Posterior cingulate gyrus (tissue), 11 donors: ENCODE results near the gene STX1B.
A peak's percentile ranks its signal among the peaks of the same experiment; 100 is the strongest.

Experiments used
- DNase-seq, 10 donors: peaks; one replicate each; pipeline versions ENCODE4 v3.0.0 to v3.0.0-alpha.2; 2020 to 2021; ENCODE audit warnings: mixed read lengths in 3 of 10
- intact Hi-C: fragments of 100-400 bp; cut with DNase I; formaldehyde crosslinking; loops from one replicate; pipeline ENCODE4 v1.15.1; 2023

The STX1B gene

DNA sequence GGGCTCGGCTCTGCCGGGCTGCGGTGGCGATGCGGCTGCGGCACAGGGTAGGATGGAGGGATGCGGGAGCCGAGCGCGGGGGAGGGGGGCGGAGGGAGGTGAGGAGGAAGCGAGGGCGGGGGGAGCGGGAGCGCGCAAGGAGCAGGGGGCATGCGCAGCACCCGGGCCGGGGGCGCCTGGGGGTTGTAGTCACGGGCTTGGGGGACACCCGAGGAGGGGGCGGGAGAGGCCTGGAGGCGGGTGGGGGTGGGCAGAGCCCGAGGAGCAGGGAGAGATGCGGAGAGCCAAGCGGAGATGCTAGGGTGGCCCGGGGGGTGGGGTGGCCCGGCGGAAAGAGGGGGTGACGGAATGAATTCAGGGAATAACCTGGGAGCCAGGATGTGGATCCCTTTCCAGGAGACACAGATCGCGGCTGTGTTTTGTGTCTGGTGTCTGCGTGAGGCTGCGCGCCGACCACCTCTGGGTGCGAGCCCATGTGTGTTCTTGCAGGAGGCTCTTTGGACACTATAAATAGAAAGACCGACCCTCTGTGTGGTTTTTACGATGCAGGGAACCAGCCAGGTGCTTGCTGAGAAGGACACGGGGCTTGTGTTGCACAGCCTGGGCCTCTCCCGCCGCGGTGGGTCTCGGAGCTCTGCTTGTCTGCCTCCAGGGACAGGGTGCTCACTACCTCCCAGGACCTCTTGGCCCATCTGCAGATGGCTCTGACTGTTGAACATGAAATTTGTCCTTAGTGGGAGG lies at the start of gene STX1B:
Gene STX1B (minus strand): TSS at position 54 of the 741 bp plus-strand sequence. CDS start 242 bp downstream, outside the sequence.
- intact Hi-C loops: no loop called here
- DNase-seq: peak; percentile 50 to 96 (median 81)

DNA sequence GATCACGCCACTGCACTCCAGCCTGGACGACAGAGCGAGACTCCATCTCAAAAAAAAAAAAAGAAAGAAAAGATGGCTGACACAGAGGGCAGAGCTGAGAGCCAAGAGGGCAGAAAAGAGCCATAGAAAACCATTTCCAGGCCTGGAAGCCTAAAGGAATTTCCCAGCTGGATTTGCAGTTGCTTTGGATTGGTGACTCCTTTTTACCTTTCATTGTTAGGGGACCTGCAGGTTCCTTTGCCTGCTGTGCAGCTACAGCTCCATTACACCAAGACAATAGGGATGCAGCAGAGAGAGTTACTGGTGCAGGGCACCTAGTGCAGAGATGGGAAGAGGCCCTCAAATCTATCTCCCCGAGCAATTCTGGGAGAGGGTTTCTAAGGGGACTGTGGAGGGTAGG lies 45.2 kb upstream of the STX1B start:
- intact Hi-C loops: no loop called here
- DNase-seq: no peak

DNA sequence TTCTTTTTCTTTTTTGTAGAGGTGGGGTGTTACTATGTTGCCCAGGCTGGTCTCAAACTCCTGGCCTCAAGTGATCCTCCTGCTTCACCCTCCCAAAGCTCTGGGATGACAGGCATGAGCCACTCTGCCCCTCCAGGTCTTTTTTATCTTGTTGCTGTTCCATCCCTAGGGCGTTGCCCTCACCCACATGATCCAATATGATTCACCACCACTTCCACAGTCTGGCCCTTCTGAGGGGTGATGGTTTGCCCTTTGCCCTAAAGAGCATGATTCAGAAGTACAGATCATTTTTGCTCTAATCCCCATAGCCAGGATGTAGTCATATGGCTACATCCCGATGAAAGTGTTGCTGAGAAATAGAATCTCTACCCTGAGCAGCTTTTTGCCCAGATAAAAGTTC lies 41.7 kb upstream of the STX1B start:
- intact Hi-C loops: no loop called here
- DNase-seq: peak in 1 of 10 donors; percentile 5

DNA sequence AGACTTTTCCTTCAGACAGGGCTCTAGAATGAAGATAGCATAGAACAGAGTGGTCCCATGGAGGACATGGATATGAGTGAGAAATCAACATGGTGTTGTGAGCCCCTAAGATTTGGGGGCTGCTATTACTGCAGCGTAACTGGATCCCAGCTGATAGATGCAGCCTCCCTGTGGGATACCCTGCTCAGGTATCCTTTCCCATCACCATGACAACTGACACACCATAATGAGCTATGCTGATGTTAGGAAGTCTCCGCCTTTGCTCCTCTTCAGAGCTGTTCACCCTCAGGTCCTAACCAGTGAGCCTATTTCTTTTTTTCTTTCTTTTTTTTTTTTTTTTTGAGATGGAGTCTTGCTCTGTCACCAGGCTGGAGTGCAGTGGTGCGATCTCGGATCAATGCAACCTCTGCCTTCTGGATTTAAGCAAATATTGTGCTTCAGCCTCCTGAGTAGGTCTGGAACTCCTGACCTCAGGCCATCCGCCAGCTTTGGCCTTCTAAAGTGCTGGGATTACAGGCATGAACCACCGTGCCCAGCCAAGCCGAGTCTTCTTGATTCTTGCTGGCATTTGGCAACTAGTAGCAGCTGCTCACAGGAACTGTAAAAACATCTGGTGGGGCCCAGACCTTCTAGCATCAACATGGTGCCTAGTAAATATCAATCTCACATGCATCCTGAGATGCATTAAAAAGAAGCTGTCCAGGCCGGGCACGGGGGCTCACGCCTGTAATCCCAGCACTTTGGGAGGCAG lies 40.0 kb upstream of the STX1B start:
- DNase-seq: no peak
- intact Hi-C loops: no loop called here

DNA sequence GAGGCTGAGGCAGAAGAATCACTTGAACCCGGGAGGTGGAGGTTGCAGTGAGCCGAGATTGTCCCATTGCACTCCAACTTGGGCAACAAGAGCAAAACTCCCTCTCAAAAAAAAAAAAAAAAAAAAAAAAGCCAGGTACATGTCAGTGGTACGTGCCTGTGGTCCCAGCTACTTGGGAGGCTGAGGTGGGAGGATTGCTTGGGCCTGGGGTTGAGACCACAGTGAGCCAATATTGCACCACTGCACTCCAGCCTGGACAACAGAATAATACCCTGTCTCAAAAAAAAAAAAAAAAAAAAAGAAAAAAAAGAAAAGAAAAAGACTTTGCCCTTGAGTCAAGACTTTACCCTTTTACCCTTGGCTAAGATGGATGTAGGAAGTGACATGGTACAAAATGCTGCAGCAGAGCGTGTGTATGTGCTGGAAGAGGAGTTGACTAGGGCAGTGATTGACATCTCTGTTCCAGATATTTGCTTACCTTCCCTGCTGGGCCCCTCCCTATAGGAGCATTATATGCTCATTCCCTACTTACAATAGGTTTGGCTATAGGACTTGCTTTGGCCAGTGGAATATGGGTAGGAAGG lies 33.6 kb upstream of the STX1B start:
- intact Hi-C loops: no loop called here
- no peak for DNase-seq

DNA sequence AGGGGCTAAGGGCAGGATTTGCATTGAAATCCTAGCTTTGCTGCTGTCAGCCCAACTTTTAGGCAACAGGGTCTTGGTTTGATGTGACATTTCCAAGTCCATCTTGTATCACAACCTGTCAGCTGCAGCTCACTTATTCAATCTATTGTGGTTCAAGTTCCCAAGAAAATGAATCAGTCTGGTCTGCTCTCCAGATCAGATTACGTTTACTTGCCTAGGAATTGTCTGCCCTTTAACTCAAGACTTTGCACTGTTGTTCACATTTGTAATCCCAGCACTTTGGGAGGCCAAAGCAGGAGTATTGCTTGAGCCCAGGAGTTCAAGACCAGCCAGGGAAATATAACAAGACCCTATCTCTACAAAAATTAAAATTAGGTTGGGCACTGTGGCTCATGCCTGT lies 32.9 kb upstream of the STX1B start:
- intact Hi-C loops: no loop called here
- DNase-seq: no peak

DNA sequence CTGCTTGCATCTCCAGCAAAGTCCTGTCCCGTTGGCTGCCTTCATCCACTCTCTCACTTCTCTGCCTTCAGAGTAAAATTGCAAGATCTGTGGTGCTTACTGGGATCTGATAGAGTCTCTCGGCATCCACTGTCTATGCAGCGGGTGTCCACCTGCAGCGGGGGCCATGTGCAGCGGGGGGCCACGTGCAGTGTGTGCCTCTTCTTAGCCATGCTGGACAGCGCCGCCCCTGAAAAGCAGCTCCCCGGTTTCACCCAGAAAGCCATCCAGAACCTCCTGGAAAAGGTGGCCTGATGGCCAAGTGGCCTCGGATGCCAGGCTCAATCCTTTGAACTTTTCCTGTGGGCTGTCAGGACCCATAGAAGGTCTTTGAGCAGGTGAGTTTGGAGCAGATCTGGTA lies 32.4 kb upstream of the STX1B start:
- peak in 1 of 10 donors; percentile 54 for DNase-seq
- intact Hi-C loops: no loop called here

DNA sequence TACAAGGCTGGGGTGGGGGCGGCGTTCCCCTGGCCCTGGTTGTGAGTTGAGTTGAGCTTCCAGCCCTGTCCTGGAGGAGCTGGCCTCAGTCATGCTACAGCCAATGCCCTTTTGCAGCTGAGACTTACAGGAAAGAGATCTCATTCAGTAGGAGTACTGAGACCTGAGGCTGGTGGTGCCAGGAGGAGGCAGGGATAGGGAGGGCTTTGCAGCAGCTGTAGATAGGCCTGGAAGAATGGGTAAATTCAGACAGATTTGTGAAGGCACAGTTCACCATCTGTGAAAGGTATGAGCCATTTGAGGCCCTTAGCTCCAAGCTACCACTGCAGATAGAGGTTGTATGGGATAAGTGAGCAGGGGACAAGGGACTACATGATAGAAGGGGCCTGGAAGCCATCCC lies 28.6 kb upstream of the STX1B start:
- intact Hi-C loops: no loop called here
- peak in 1 of 10 donors; percentile 30 for DNase-seq

DNA sequence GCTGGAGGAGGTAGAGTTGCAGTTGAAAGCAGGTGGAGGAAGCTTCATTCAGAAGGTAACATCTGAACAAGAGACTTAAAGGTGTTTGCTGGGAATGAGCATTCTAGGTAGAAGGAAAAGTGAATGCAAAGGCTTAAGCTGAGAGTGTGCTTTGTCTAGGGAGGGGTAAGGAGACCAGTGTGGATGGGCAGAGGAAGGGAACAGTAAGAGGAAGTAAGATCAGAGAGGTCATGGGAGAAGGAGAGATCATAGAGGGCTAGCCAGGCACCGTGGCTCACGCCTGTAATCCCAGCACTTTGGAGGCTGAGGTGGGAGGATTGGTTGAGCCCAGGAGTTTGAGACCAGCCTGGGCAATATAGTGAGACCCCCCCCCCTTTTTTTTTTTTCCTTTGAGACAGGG lies 26.3 kb upstream of the STX1B start:
- no peak for DNase-seq
- intact Hi-C loops: no loop called here

DNA sequence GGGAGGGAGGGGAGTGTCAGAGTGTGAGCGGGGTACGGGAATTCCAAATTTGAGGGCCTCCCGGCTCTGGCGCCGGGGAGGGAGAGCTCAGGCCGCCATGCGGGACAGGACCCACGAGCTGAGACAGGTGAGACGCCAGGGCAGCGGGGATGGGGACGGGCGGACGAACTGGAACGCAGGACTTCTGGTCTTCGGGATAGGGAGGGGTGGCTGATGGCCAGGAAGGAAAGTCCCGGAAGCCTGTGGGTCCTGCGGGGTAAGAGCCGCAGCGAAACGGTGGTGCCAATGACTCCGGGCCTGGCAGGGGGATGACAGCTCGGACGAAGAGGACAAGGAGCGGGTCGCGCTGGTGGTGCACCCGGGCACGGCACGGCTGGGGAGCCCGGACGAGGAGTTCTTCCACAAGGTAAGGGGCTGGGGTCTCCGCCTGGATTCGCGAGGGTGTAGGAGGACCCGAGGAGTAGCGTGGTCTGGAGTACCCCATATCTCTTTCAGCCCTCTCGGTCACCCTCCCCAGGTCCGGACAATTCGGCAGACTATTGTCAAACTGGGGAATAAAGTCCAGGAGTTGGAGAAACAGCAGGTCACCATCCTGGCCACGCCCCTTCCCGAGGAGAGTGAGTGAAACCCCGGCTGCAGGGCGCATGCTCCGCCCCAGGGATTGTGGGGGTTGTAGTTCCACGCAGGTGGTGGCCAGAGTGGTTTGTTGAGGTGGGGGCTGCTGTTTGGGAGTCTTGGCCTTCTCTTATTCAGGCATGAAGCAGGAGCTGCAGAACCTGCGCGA lies 23.5 kb upstream of the STX1B start:
- intact Hi-C loops: loop anchor here (5.0 kb wide), 1 partner anchor 38 kb away; the partner anchor contains the start of genes ZNF646 and ZNF668
- peak; percentile 83 to 99 (median 92) for DNase-seq

DNA sequence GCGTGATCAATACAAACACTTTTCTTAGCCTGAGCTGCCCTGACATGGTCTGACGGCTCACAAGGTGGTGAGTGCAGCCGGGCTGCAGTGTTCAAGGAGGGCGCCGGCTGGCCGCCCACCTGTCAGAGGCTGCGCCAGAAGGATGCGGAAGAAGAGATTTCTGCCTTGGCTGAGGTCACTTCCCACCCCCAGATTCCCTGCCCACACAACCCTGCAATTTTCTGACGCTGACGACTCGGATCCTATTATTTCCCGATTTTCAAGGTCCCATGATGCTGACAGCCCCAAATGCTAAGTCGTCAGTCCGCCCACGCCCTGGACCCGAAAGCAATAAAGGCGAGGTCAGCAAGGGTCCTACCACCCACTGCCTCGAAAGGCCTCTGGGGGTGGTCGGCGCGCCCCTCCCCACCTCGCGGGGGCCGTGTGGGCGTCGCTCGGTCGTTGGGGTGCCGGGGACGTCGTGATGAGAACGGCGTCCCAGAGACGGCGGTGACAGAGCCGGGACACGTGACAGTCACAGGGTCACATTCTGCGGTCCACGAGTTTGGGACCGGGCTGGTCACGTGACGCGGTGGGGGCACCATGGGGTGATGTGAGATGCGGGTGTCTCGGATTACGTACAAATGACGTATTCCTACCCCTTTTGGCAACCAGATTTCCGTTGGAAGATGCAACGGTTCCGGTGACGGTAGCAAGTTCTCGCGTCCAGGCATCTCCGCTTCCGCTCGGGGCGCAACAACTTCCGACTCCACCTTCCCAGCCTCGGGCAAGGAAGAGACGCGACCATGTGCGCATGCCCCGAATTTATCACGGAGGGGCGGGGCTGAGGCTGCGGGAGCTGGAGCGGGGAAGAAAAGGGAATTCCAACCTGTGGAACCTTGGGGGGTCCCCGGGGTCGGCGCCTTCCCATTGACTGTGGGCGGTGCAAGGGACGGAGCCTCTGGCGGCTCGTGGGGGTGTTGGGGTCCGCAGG lies 22.6 kb upstream of the STX1B start, which contains the start of gene STX4:
Gene STX4 (plus strand): TSS at position 823 of the 973 bp plus-strand sequence. CDS start 248 bp downstream, outside the sequence.
- DNase-seq: peak; percentile 95 to 99 (median 97)
- intact Hi-C loops: loop anchor here (5.0 kb wide), 1 partner anchor 39 kb away; the partner anchor contains the start of genes ZNF646 and ZNF668

DNA sequence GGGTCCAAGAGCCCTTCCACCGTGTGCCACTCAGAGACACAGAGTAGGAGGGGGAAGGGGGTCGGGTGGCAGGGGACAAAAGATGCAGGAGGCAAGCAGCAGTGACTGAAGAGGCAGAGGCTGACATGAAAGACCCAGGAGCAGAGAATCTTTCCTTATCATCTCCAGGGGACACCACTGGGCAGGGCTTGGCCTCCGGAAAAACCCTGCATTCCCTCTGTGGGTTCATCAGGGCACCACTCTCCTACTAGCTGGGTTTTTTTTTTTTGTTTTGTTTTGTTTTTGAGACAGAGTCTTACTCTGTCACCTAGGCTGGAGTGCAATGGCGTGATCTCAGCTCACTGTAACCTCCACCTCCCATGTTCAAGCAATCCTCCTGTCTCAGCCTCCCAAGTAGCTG lies 20.8 kb upstream of the STX1B start:
- intact Hi-C loops: loop anchor here (5.0 kb wide), 1 partner anchor 41 kb away; the partner anchor contains the start of genes ZNF646 and ZNF668

DNA sequence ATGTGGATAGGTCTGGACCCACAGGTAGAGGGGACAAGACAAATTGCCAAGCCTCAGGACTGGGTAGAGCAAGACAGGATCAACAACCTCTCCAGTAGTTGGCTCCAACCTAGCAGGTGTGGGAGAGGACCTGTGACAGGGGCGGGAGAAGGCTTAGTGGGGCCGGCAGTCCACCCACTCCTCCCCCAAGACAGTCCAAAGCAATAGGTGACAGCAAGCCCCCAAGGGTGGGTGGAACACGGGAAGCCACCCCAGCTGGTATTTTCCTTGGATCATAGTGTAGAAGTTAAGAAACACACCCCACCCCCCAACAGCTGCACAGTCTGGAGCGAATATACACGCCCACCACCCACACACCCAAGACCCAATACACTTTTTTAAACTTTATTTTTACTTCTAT lies 18.8 kb upstream of the STX1B start:
- DNase-seq: peak in 1 of 10 donors; percentile 33
- intact Hi-C loops: no loop called here

More for the DNA sequence above, 20.8 kb upstream of the STX1B start:
- DNase-seq: peak in 1 of 10 donors; percentile 24

DNA sequence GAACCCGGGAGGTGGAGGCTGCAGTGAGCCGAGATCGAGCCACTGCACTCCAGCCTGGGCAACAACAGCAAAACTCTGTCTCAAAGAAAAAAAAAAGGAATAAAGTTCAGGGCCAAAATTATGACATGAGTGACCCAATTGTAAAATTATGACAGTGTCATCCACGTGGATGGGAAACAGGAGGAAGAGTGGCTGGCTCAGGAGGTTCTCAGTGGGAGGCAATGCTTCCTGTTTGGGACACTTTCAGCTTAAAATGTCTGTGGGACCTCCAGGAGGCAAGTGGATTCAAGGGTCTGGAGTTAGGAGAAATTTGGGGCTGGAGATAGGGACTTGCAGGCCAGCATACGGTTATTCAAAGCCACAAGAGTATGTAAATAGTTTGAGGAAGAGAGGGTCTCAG lies 14.9 kb upstream of the STX1B start:
- no peak for DNase-seq
- intact Hi-C loops: no loop called here

DNA sequence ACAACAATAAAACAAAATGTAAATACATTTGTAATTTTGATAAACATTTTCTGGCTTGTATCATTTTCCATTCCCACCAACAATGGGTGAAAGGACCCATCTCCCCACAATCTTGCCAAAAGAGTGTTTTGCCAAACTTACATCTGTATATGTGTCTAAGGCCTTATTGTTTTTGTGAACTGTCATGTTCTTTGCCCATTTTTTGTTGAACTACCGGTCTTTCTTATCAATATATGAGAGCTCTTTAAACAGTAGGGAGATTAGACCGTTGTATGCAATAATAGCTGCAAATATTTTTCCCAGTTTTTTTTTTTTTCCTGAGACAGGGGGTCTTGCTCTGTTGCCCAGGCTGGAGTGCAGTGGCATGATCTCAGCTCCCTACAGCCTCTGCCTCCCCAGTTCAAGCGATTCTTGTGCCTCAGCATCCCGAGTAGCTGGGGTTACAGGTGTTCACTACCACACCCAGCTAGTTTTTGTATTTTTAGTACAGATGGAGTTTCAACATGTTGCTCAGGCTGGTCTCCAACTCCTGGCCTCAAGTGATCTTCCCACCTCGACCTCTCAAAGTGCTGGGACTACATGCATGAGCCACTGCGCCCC lies 13.3 kb upstream of the STX1B start:
- DNase-seq: peak in 1 of 10 donors; percentile 16
- intact Hi-C loops: no loop called here

DNA sequence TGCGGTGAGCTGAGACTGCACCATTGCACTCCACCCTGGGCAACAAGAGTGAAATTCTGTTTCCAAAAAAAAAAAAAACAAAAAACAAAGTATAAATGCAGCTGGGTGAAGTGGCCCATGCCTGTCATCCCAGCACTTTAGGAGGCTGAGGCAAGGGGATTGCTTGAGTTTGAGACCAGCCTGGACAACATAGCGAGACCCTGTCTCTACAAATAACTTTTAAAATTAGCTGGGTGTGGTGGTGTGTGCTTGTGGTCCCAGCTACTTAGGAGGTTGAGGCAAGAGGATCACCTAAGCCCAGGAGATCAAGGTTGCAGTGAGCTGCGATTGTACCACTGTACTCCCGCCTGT lies 12.8 kb upstream of the STX1B start:
- intact Hi-C loops: no loop called here
- DNase-seq: no peak

DNA sequence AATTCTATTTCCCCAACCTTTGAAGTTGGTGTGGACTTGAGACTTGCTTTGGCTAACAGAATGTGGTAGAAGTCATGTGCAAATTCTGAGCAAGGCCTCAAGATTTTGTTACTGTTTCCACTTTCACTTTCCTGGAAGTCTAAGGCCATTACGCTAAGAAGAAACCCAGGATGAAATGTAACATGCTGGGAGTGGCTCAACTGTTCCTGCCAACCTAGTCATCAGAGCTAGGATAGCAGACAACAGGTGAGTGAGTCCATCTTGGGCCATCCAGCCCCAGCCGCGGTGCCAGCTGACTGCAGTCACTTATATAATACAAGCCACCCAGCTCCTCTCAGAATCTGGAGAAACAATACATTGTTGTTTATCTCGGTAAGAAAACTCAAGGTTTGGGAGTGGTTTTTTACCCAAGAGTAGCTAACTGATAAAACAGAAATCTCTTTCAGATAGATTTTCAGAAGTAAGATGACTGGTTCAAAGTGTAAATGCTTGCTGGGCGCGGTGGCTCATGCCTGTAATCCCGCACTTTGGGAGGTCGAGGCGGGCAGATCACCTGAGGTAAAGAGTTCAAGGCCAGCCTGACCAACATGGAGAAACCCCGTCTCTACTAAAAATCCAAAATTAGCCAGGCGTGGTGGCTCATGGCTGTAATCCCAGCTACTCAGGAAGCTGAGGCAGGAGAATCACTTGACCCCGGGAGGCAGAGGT lies 12.3 kb upstream of the STX1B start:
- intact Hi-C loops: no loop called here
- peak in 1 of 10 donors; percentile 35 for DNase-seq

DNA sequence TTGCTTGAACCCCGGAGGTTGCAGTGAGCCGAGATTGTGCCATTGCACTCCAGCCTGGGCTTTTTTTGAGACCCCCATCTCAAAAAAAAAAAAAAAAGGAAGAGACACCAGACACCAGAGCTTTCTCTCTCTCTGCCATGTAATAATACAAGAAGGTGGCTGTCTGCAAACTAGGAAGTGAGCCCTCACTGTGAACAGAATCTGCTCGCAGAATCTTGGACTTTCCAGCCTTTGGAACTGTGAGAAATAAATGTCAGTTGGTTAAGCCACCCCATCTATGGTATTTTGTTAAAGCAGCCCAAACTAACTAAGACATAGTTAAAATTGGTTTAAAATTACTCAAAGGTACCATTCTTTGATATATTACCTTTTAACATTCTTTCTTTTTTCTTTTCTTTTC lies 10.1 kb upstream of the STX1B start:
- no peak for DNase-seq
- intact Hi-C loops: no loop called here
